Stimulated activated CD8-positive, alpha-beta memory T cell treated with anti-CD3 and anti-CD28 coated beads, Interleukin-4, amount 100 ng/mL, for 24 hours (primary cell): ENCODE data around the gene SLC1A1.
A peak's percentile ranks its signal among the peaks of the same experiment; 100 is the strongest.

Source experiments
- DNase-seq: peaks from one replicate; pipeline ENCODE4 v3.0.0-alpha.2; 2020; ENCODE audit warnings: low read depth

The SLC1A1 gene

GRCh38 chr9:4489919-4490704 lies at the start of gene SLC1A1:
Gene SLC1A1, plus strand, starts transcription at chr9:4490468. Its CDS starts 212 bp downstream, at chr9:4490680.
- DNase-seq: peak; percentile 20

GRCh38 chr9:4442806-4443205 lies 47.5 kb upstream of the SLC1A1 start:
- DNase-seq: no peak

- DNase-seq: no peak
Observed at GRCh38 chr9:4443439-4443838, 46.8 kb upstream of the SLC1A1 start.

- no peak for DNase-seq
Observed at GRCh38 chr9:4461437-4461836, 28.8 kb upstream of the SLC1A1 start.

- DNase-seq: no peak
Observed at GRCh38 chr9:4463824-4464223, 26.4 kb upstream of the SLC1A1 start.

- no peak for DNase-seq
Observed at GRCh38 chr9:4464911-4465513, 25.3 kb upstream of the SLC1A1 start.

GRCh38 chr9:4465910-4466309 lies 24.4 kb upstream of the SLC1A1 start:
- DNase-seq: no peak

- no peak for DNase-seq
Observed at GRCh38 chr9:4475301-4475700, 15.0 kb upstream of the SLC1A1 start.

- no peak for DNase-seq
Observed at GRCh38 chr9:4486176-4486575, 4.1 kb upstream of the SLC1A1 start.

GRCh38 chr9:4489562-4489918 lies 728 bp upstream of the SLC1A1 start:
- DNase-seq: no peak

- DNase-seq: no peak
Observed at GRCh38 chr9:4490705-4491625, 697 bp downstream of the SLC1A1 start.

GRCh38 chr9:4491626-4491975 lies 1.3 kb downstream of the SLC1A1 start:
- DNase-seq: no peak

GRCh38 chr9:4494332-4494731 lies 4.1 kb downstream of the SLC1A1 start:
- DNase-seq: no peak

- no peak for DNase-seq
Observed at GRCh38 chr9:4494806-4495205, 4.5 kb downstream of the SLC1A1 start.

- DNase-seq: no peak
Observed at GRCh38 chr9:4495537-4495936, 5.3 kb downstream of the SLC1A1 start.

GRCh38 chr9:4496497-4496896 lies 6.2 kb downstream of the SLC1A1 start:
- DNase-seq: no peak

- DNase-seq: no peak
Observed at GRCh38 chr9:4497395-4497794, 7.1 kb downstream of the SLC1A1 start.

GRCh38 chr9:4497855-4498254 lies 7.6 kb downstream of the SLC1A1 start:
- no peak for DNase-seq

- no peak for DNase-seq
Observed at GRCh38 chr9:4499917-4500316, 9.6 kb downstream of the SLC1A1 start.

GRCh38 chr9:4501147-4501507 lies 10.9 kb downstream of the SLC1A1 start:
- DNase-seq: no peak

GRCh38 chr9:4502444-4502843 lies 12.2 kb downstream of the SLC1A1 start:
- no peak for DNase-seq

GRCh38 chr9:4503103-4503502 lies 12.8 kb downstream of the SLC1A1 start:
- no peak for DNase-seq

GRCh38 chr9:4504250-4504649 lies 14.0 kb downstream of the SLC1A1 start:
- DNase-seq: no peak
